ENCODE results near the gene MACROD2. TPM values are rescaled to one million over a fixed set of nuclear protein-coding genes. Genes with fewer than 3 reads are reported as not detected.

MACROD2 gene
- total RNA-seq, 2 donors from 2014 or later: 8.0 to 19.4 TPM

- no peaks in the 10 kb centered on the region for H3K36me3 ChIP-seq
- TF ChIP-seq POLR2AphosphoS5 (IDR thresholded peaks at IDR 0.05) (no peak), CTCF (IDR thresholded peaks at IDR 0.05) (no peak), POLR2A (IDR thresholded peaks at IDR 0.05) (no peak)
- H3K27me3 ChIP-seq (replicated peaks; ENCODE audit: insufficient read depth): no peaks in the 10 kb centered on the region
- H3K27ac ChIP-seq: no peak overlapping the region
- no peaks in the 10 kb centered on the region for H3K4me1 ChIP-seq (replicated peaks)
- no peak overlapping the region for H3K4me3 ChIP-seq
- no peaks in the 10 kb centered on the region for H3K9me3 ChIP-seq
- DNase-seq (ENCODE audit: low spot score): no peak
- intact Hi-C loops (cut with DNase I): no loop called here
Measured at GRCh38 chr20:15278041-15278440, 1282.7 kb downstream of the MACROD2 start.

DNA sequence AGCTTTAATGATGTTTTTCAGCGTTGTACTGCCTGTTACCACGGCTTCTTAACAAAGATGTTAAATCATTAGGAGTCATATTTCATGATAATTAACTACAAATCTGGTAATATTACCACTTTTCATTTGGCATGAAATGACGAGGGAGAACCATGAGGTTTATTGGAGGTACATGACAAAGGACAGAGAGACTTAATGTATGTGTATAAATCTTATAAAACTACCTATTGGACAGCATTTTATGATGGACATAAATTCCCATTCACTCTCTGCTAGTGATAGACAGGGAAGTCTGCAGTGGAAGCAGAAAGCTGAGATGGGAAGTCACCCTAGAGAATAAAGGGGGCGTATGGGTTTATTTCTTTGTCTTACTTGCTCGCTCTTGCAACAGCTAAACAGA, 1292.0 kb downstream of the MACROD2 start:
- TF ChIP-seq POLR2A (IDR thresholded peaks at IDR 0.05) (no peak), POLR2AphosphoS5 (IDR thresholded peaks at IDR 0.05) (no peak), CTCF (IDR thresholded peaks at IDR 0.05) (no peak)
- intact Hi-C loops (cut with DNase I): no loop called here
- Histone ChIP-seq H3K27ac (no peak overlapping the region), H3K4me1 (replicated peaks) (no peaks in the 10 kb centered on the region), H3K27me3 (replicated peaks; ENCODE audit: insufficient read depth) (no peaks in the 10 kb centered on the region), H3K9me3 (no peaks in the 10 kb centered on the region), H3K36me3 (no peaks in the 10 kb centered on the region), H3K4me3 (no peak overlapping the region)
- DNase-seq (ENCODE audit: low spot score): no peak
- 50% methylated on average over 5 of the region's 5 CpGs for WGBS

GRCh38 chr20:15288106-15288505, 1292.8 kb downstream of the MACROD2 start:
- H3K4me1 ChIP-seq (replicated peaks): no peaks in the 10 kb centered on the region
- WGBS: 95% methylated on average over 3 of the region's 3 CpGs
- H3K4me3 ChIP-seq: no peak overlapping the region
- H3K9me3 ChIP-seq: no peaks in the 10 kb centered on the region
- no peaks in the 10 kb centered on the region for H3K27me3 ChIP-seq (replicated peaks; ENCODE audit: insufficient read depth)
- H3K36me3 ChIP-seq: no peaks in the 10 kb centered on the region
- no peak for DNase-seq (ENCODE audit: low spot score)
- intact Hi-C loops (cut with DNase I): no loop called here
- H3K27ac ChIP-seq: no peak overlapping the region
- no peak for TF ChIP-seq POLR2AphosphoS5 (IDR thresholded peaks at IDR 0.05)
- TF ChIP-seq CTCF (IDR thresholded peaks at IDR 0.05): no peak
- no peak for TF ChIP-seq POLR2A (IDR thresholded peaks at IDR 0.05)

DNA sequence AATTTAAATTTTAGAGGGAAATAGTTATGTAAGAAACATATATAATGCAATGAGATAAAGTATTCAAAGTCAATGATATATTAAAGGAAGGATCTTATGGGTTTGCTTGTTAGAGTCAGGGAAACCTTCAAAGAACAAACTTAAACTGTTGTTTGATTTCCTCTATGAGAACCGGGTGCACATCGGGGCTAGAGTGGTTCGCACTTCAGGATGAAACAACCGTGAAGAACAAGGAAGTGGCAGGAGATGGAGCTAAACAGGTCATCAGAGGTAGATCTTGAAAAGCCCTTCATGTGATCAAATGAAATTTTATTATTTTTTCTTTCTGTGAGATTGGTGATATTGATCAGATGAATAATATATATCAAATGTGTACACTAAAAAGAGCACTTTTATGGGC, 1294.0 kb downstream of the MACROD2 start:
- no peak for DNase-seq (ENCODE audit: low spot score)
- H3K27me3 ChIP-seq (replicated peaks; ENCODE audit: insufficient read depth): no peaks in the 10 kb centered on the region
- no peak overlapping the region for H3K4me3 ChIP-seq
- no peaks in the 10 kb centered on the region for H3K4me1 ChIP-seq (replicated peaks)
- H3K36me3 ChIP-seq: no peaks in the 10 kb centered on the region
- no peaks in the 10 kb centered on the region for H3K9me3 ChIP-seq
- H3K27ac ChIP-seq: no peak overlapping the region
- intact Hi-C loops (cut with DNase I): no loop called here
- TF ChIP-seq POLR2AphosphoS5 (IDR thresholded peaks at IDR 0.05) (no peak), POLR2A (IDR thresholded peaks at IDR 0.05) (no peak), CTCF (IDR thresholded peaks at IDR 0.05) (no peak)
- WGBS: 70% methylated on average over 4 of the region's 4 CpGs

- 87% methylated on average over 4 of the region's 4 CpGs for WGBS
- Histone ChIP-seq H3K4me3 (no peak overlapping the region), H3K27ac (no peak overlapping the region), H3K36me3 (no peaks in the 10 kb centered on the region), H3K27me3 (replicated peaks; ENCODE audit: insufficient read depth) (no peaks in the 10 kb centered on the region), H3K4me1 (replicated peaks) (no peaks in the 10 kb centered on the region), H3K9me3 (no peaks in the 10 kb centered on the region)
- TF ChIP-seq POLR2AphosphoS5 (IDR thresholded peaks at IDR 0.05) (no peak), CTCF (IDR thresholded peaks at IDR 0.05) (no peak), POLR2A (IDR thresholded peaks at IDR 0.05) (no peak)
- intact Hi-C loops (cut with DNase I): no loop called here
- DNase-seq (ENCODE audit: low spot score): no peak
Measured at GRCh38 chr20:15292405-15292804, 1297.1 kb downstream of the MACROD2 start.
